Measurements from ENCODE around the gene MAP3K12. TPM values are rescaled to one million over a fixed set of nuclear protein-coding genes. Genes with fewer than 3 reads are reported as not detected.
A peak's percentile ranks its signal among the peaks of the same experiment; 100 is the strongest.
"Not testable (repeated sequence)": the region's sequence is repeated elsewhere in the genome, so short reads cannot be mapped to it uniquely, and the experiment has no call there.

The MAP3K12 gene
- total RNA-seq (2014; rRNA removed; shearing (Covaris generic)) (7.2 TPM in 2 replicates), total RNA-seq (2022) (13.4 and 13.7 TPM in 2 replicates), Bru-seq, nascent RNA (percentile 56 among the genes with signal in this experiment), BruChase-seq, experiment 1, labeled RNA remaining after a 6-hour chase (percentile 65 among the genes with signal in this experiment), BruChase-seq, experiment 2, labeled RNA remaining after a 2-hour chase (percentile 59 among the genes with signal in this experiment)
- long read RNA-seq, partial matches to known transcripts = 4 of 34 reads
- long read RNA-seq, other reads (novel, unspliced or antisense) = 29 of 34 reads

GRCh38 chr12:53499266-53500141 is at the start of gene MAP3K12:
Gene MAP3K12 (minus strand): TSS chr12:53499458. CDS start chr12:53487391, 12,067 bp downstream.
- H3K9me2 ChIP-seq (ENCODE audit: insufficient read depth, low read length) = no peaks in the 10 kb centered on the region
- peaks cover 23% of the 10 kb centered on the region for H3K79me2 ChIP-seq (ENCODE audit: insufficient read depth, low read depth, low read length)
- ChIA-PET POLR2A (interaction anchor here (0.6 to 3.2 kb wide), 7 partner anchors 10 to 178 kb away, joined by 3 to 14 read pairs (median 5); partner anchors contain the start of gene ATP5MC2), CTCF (ENCODE audit: unreplicated experiment) (interaction anchor here (1.9 kb wide), 1 partner anchor 178 kb away, joined by 8 read pairs; the partner anchor contains the start of gene AAAS)
- H3K4me1 ChIP-seq (ENCODE audit: insufficient read depth, low read length, poor library complexity, severe bottlenecking) = peaks cover 47% of the 10 kb centered on the region
- H3K36me3 ChIP-seq (ENCODE audit: insufficient read depth, low read length) = peaks cover 10% of the 10 kb centered on the region; the same call in 1 of the 2 replicates
- peak within 1 kb of the TSS; percentile 77 for H3K27ac ChIP-seq (ENCODE audit: low read depth, low read length, poor library complexity, severe bottlenecking)
- peak; percentile 27; the same call in 1 of the 2 replicates for TF ChIP-seq CTCF (conservative IDR thresholded peaks at IDR 0.05; ENCODE audit: low read length)
- TF ChIP-seq EZH2phosphoT487 (IDR thresholded peaks at IDR 0.05; ENCODE audit: borderline replicate concordance, low read depth, low read length) = no peak
- H3K9me3 ChIP-seq (ENCODE audit: low read length) = no peaks in the 10 kb centered on the region
- intact Hi-C loops (cut with micrococcal nuclease; ENCODE audit: unreplicated experiment) = loop anchor here (1.0 to 10.0 kb wide), 4 partner anchors 47 to 295 kb away; partner anchors contain the start of genes ITGB7 and PCBP2
- peak; percentile 76 for DNase-seq (ENCODE audit: low spot score)
- H3K4me3 ChIP-seq (ENCODE audit: low read depth, low read length, poor library complexity, severe bottlenecking) = peak within 1 kb of the TSS; percentile 77
- no peaks in the 10 kb centered on the region for H4K20me1 ChIP-seq (ENCODE audit: insufficient read depth, low read length)
- no TSS peak for BruUV-seq (replicated peaks)
- peak within 1 kb of the TSS; percentile 58; the same call in 1 of the 2 replicates for H2AFZ ChIP-seq (ENCODE audit: low read length)
- peak within 1 kb of the TSS; percentile 93 for H3K4me2 ChIP-seq (ENCODE audit: low read length)

GRCh38 chr12:53548354-53548753 is 49.1 kb upstream of the MAP3K12 start:
- H3K4me2 ChIP-seq (ENCODE audit: low read length); H4K20me1 ChIP-seq (ENCODE audit: insufficient read depth, low read length); DNase-seq (ENCODE audit: low spot score); BruUV-seq (replicated peaks); H3K4me1 ChIP-seq (ENCODE audit: insufficient read depth, low read length, poor library complexity, severe bottlenecking); CTCF ChIA-PET (ENCODE audit: unreplicated experiment); H3K79me2 ChIP-seq (ENCODE audit: insufficient read depth, low read depth, low read length); H3K27ac ChIP-seq (ENCODE audit: low read depth, low read length, poor library complexity, severe bottlenecking); H3K9me2 ChIP-seq (ENCODE audit: insufficient read depth, low read length); H3K9me3 ChIP-seq (ENCODE audit: low read length); intact Hi-C loops (cut with micrococcal nuclease; ENCODE audit: unreplicated experiment); H2AFZ ChIP-seq (ENCODE audit: low read length); H3K4me3 ChIP-seq (ENCODE audit: low read depth, low read length, poor library complexity, severe bottlenecking): not testable (repeated sequence)
- POLR2A ChIA-PET = interaction anchor here (0.6 kb wide), 1 partner anchor 1122 kb away, joined by 4 read pairs; no protein-coding TSS in a partner anchor
- peaks cover 21% of the 10 kb centered on the region for H3K36me3 ChIP-seq (ENCODE audit: insufficient read depth, low read length)

- Histone ChIP-seq H3K9me2 (ENCODE audit: insufficient read depth, low read length) (no peaks in the 10 kb centered on the region), H3K9me3 (ENCODE audit: low read length) (no peaks in the 10 kb centered on the region), H3K4me1 (ENCODE audit: insufficient read depth, low read length, poor library complexity, severe bottlenecking) (no peaks in the 10 kb centered on the region), H3K4me3 (ENCODE audit: low read depth, low read length, poor library complexity, severe bottlenecking) (no peak overlapping the region), H3K36me3 (ENCODE audit: insufficient read depth, low read length) (peaks cover 23% of the 10 kb centered on the region), H3K27ac (ENCODE audit: low read depth, low read length, poor library complexity, severe bottlenecking) (no peak overlapping the region), H3K4me2 (ENCODE audit: low read length) (no peak overlapping the region), H4K20me1 (ENCODE audit: insufficient read depth, low read length) (no peaks in the 10 kb centered on the region), H3K79me2 (ENCODE audit: insufficient read depth, low read depth, low read length) (no peaks in the 10 kb centered on the region), H2AFZ (ENCODE audit: low read length) (peak overlapping the region; percentile 12; the same call in 1 of the 2 replicates)
- CTCF ChIA-PET (ENCODE audit: unreplicated experiment) = interaction anchor here (0.6 to 1.0 kb wide), 2 partner anchors 56 to 203 kb away, joined by 3 read pairs; no protein-coding TSS in a partner anchor
- peak; percentile 78 for DNase-seq (ENCODE audit: low spot score)
- BruUV-seq (replicated peaks) = no TSS peak
- POLR2A ChIA-PET = no interaction called here
- no peak for TF ChIP-seq EZH2phosphoT487 (IDR thresholded peaks at IDR 0.05; ENCODE audit: borderline replicate concordance, low read depth, low read length)
- TF ChIP-seq CTCF (conservative IDR thresholded peaks at IDR 0.05; ENCODE audit: low read length) = peak; percentile 96
- intact Hi-C loops (cut with micrococcal nuclease; ENCODE audit: unreplicated experiment) = loop anchor here (1.0 to 2.0 kb wide), 2 partner anchors 133 to 203 kb away; partner anchors contain the start of gene ATP5MC2
Measured at GRCh38 chr12:53543539-53543938, 44.3 kb upstream of the MAP3K12 start.
